Karpas-422 (cell line): ENCODE data around the gene RNU2-1. TPM values are rescaled to one million over a fixed set of nuclear protein-coding genes. Genes with fewer than 3 reads are reported as not detected.
A peak's percentile ranks its signal among the peaks of the same experiment; 100 is the strongest.

Source experiments
- DNase-seq: peaks from one replicate; pipeline ENCODE4 v3.0.0-alpha.2; 2015
- H2AFZ ChIP-seq: fragments of 200-600 bp; sonication (generic); 2 replicates; pipeline ENCODE4 v1.6.1; 2014; ENCODE audit warnings: antibody characterized with exemption, low read length, mixed read lengths
- H3K27ac ChIP-seq: fragments of 200-600 bp; sonication (generic); 2 replicates; pipeline ENCODE4 v1.5.1; 2014; ENCODE audit warnings: mild to moderate bottlenecking, low read length, moderate library complexity
- H3K27me3 ChIP-seq: fragments of 200-600 bp; sonication (generic); 2 replicates; pipeline ENCODE4 v1.6.1; 2014; ENCODE audit warnings: low read length, mixed read lengths
- H3K36me3 ChIP-seq: fragments of 200-600 bp; sonication (generic); 2 replicates; pipeline ENCODE4 v1.6.1; 2014; ENCODE audit warnings: low read length, mixed read lengths; ENCODE audit not compliant: insufficient read depth
- H3K4me1 ChIP-seq: fragments of 200-600 bp; sonication (generic); 2 replicates; pipeline ENCODE4 v1.6.1; 2014; ENCODE audit warnings: mild to moderate bottlenecking, low read length, mixed read lengths
- H3K4me2 ChIP-seq: fragments of 200-600 bp; sonication (generic); 2 replicates; pipeline ENCODE4 v1.6.1; 2014; ENCODE audit warnings: low read length, low read depth, mild to moderate bottlenecking; ENCODE audit not compliant: poor library complexity, severe bottlenecking
- H3K4me3 ChIP-seq: fragments of 200-600 bp; sonication (generic); 2 replicates; pipeline ENCODE4 v1.5.1; 2014; ENCODE audit warnings: mild to moderate bottlenecking, antibody characterized with exemption, low read length, mixed read lengths
- H3K79me2 ChIP-seq: fragments of 200-600 bp; sonication (generic); 2 replicates; pipeline ENCODE4 v1.6.1; 2014; ENCODE audit warnings: mild to moderate bottlenecking, low read length, mixed read lengths
- H3K9ac ChIP-seq: fragments of 200-600 bp; sonication (generic); 2 replicates; pipeline ENCODE4 v1.6.0; 2014; ENCODE audit warnings: low read length
- H3K9me2 ChIP-seq: fragments of 200-600 bp; sonication (generic), shearing (Covaris generic); replicated peaks from 2 replicates; pipeline ENCODE4 v1.6.0; 2014; ENCODE audit warnings: mild to moderate bottlenecking, low read length, moderate library complexity; ENCODE audit not compliant: insufficient read depth
- H3K9me3 ChIP-seq: fragments of 300-700, 200-600 bp; sonication (generic); 2 replicates; pipeline ENCODE4 v1.6.1; 2014; ENCODE audit warnings: low read length, mixed read lengths
- H4K20me1 ChIP-seq: fragments of 200-600 bp; sonication (generic); 2 replicates; pipeline ENCODE4 v1.6.1; 2014; ENCODE audit warnings: mild to moderate bottlenecking, antibody characterized with exemption, low read length, low read depth; ENCODE audit not compliant: insufficient read depth
- total RNA-seq: library from RNA; depleted of rRNA; stranded (reverse); fragments of >200 nt; shearing (Covaris generic); gene quantifications from 2 replicates; pipeline ENCODE4 v1.2.3, GENCODE V29; 2014; ENCODE audit warnings: low replicate concordance

The RNU2-1 gene
- total RNA-seq, 1 experiment from 2014 or later = not detected

- Histone ChIP-seq H3K79me2 (no peaks in the 10 kb centered on the region), H4K20me1 (no peaks in the 10 kb centered on the region), H3K4me1 (no peaks in the 10 kb centered on the region), H3K27ac (no peak overlapping the region), H3K36me3 (no peaks in the 10 kb centered on the region), H3K9ac (no peak overlapping the region), H3K4me2 (no peak overlapping the region), H2AFZ (no peak overlapping the region), H3K9me3 (no peaks in the 10 kb centered on the region), H3K4me3 (no peak overlapping the region), H3K27me3 (no peaks in the 10 kb centered on the region), H3K9me2 (no peaks in the 10 kb centered on the region)
- DNase-seq = no peak
Measured at GRCh38 chr17:43219001-43219400, 14.8 kb downstream of the RNU2-1 start.

GRCh38 chr17:43217614-43218087 is 16.1 kb downstream of the RNU2-1 start:
- Histone ChIP-seq H3K79me2 (peaks cover under 1% of the 10 kb centered on the region), H3K9ac (no peak overlapping the region), H3K27ac (no peak overlapping the region), H3K36me3 (no peaks in the 10 kb centered on the region), H4K20me1 (no peaks in the 10 kb centered on the region), H3K4me3 (no peak overlapping the region), H3K4me2 (no peak overlapping the region), H3K27me3 (no peaks in the 10 kb centered on the region), H2AFZ (no peak overlapping the region), H3K4me1 (peaks cover 8% of the 10 kb centered on the region), H3K9me3 (no peaks in the 10 kb centered on the region), H3K9me2 (no peaks in the 10 kb centered on the region)
- DNase-seq = peak; percentile 6

- Histone ChIP-seq H3K9me3 (no peaks in the 10 kb centered on the region), H4K20me1 (no peaks in the 10 kb centered on the region), H3K79me2 (peaks cover 7% of the 10 kb centered on the region), H3K4me1 (peaks cover 13% of the 10 kb centered on the region), H3K27me3 (no peaks in the 10 kb centered on the region), H2AFZ (no peak overlapping the region), H3K4me3 (no peak overlapping the region), H3K9me2 (no peaks in the 10 kb centered on the region), H3K4me2 (no peak overlapping the region), H3K36me3 (no peaks in the 10 kb centered on the region), H3K27ac (no peak overlapping the region), H3K9ac (no peak overlapping the region)
- peak; percentile 24 for DNase-seq
Measured at GRCh38 chr17:43216762-43217613, 16.8 kb downstream of the RNU2-1 start.

- no peak overlapping the region for H3K9ac ChIP-seq
Measured at GRCh38 chr17:43216369-43216761, 17.4 kb downstream of the RNU2-1 start.

GRCh38 chr17:43215341-43215740 is 18.4 kb downstream of the RNU2-1 start:
- Histone ChIP-seq H3K4me3 (no peak overlapping the region), H3K36me3 (no peaks in the 10 kb centered on the region), H3K4me2 (no peak overlapping the region), H3K27me3 (no peaks in the 10 kb centered on the region), H3K9me3 (no peaks in the 10 kb centered on the region), H3K27ac (no peak overlapping the region), H2AFZ (no peak overlapping the region), H3K79me2 (peaks cover 8% of the 10 kb centered on the region), H3K9ac (no peak overlapping the region), H3K9me2 (no peaks in the 10 kb centered on the region), H4K20me1 (no peaks in the 10 kb centered on the region), H3K4me1 (peaks cover 22% of the 10 kb centered on the region)
- DNase-seq = no peak

More at GRCh38 chr17:43216369-43216761, 17.4 kb downstream of the RNU2-1 start:
- peak; percentile 16 for DNase-seq
- Histone ChIP-seq H3K4me2 (no peak overlapping the region), H4K20me1 (no peaks in the 10 kb centered on the region), H3K4me1 (peaks cover 13% of the 10 kb centered on the region), H3K9me2 (no peaks in the 10 kb centered on the region), H3K36me3 (no peaks in the 10 kb centered on the region), H3K9me3 (no peaks in the 10 kb centered on the region), H2AFZ (no peak overlapping the region), H3K79me2 (peaks cover 8% of the 10 kb centered on the region), H3K27ac (no peak overlapping the region), H3K4me3 (no peak overlapping the region), H3K27me3 (no peaks in the 10 kb centered on the region)

- no peak overlapping the region for H3K9ac ChIP-seq
- peak overlapping the region; percentile 96 for H3K4me2 ChIP-seq
- H3K27me3 ChIP-seq = no peaks in the 10 kb centered on the region
- H3K4me3 ChIP-seq = no peak overlapping the region; the same call in 1 of the 2 replicates
- no peak overlapping the region for H2AFZ ChIP-seq
- H3K4me1 ChIP-seq = peaks cover 28% of the 10 kb centered on the region
- H4K20me1 ChIP-seq = no peaks in the 10 kb centered on the region
- no peak for DNase-seq
- 0 out of 2 replicates have a peak, but pooled peaks cover 4% of the 10 kb centered on the region for H3K36me3 ChIP-seq
- no peak overlapping the region; the same call in 1 of the 2 replicates for H3K27ac ChIP-seq
- no peaks in the 10 kb centered on the region for H3K9me2 ChIP-seq
- peaks cover 8% of the 10 kb centered on the region for H3K79me2 ChIP-seq
- H3K9me3 ChIP-seq = no peaks in the 10 kb centered on the region
Measured at GRCh38 chr17:43213545-43213944, 20.2 kb downstream of the RNU2-1 start.

- H3K4me2 ChIP-seq = peak overlapping the region; percentile 96
Measured at GRCh38 chr17:43212641-43213490, 20.9 kb downstream of the RNU2-1 start.

More at GRCh38 chr17:43212641-43213490, 20.9 kb downstream of the RNU2-1 start:
- Histone ChIP-seq H3K36me3 (0 out of 2 replicates have a peak, but pooled peaks cover 4% of the 10 kb centered on the region), H3K4me3 (peak overlapping the region; percentile 81), H3K79me2 (peaks cover 8% of the 10 kb centered on the region), H2AFZ (peak overlapping the region; percentile 80; the same call in 1 of the 2 replicates), H3K27me3 (no peaks in the 10 kb centered on the region), H3K9me3 (no peaks in the 10 kb centered on the region), H3K4me1 (peaks cover 28% of the 10 kb centered on the region), H4K20me1 (no peaks in the 10 kb centered on the region), H3K9me2 (no peaks in the 10 kb centered on the region), H3K27ac (peak overlapping the region; percentile 50; the same call in 1 of the 2 replicates), H3K9ac (peak overlapping the region; percentile 83)
- DNase-seq = peak; percentile 53
